GM19025 (cell line): ENCODE measurements around the gene TMEM130.
"Not testable (repeated sequence)": the region's sequence is repeated elsewhere in the genome, so short reads cannot be mapped to it uniquely, and the experiment has no call there.

ENCODE experiments used
- ATAC-seq: cut with Tn5 transposase; IDR thresholded peaks from one replicate; pipeline ENCODE4 v1.9.1; 2021; ENCODE audit warnings: mild to moderate bottlenecking, low read depth, moderate library complexity; ENCODE audit not compliant: unreplicated experiment

Gene TMEM130

GRCh38 chr7:98855610-98856422 lies 14.0 kb downstream of the TMEM130 start:
- no peak for ATAC-seq

GRCh38 chr7:98852826-98853225 lies 17.0 kb downstream of the TMEM130 start:
- ATAC-seq, result no peak

GRCh38 chr7:98848918-98849317 lies 20.9 kb downstream of the TMEM130 start:
- ATAC-seq, result no peak

GRCh38 chr7:98842552-98842951 lies 27.3 kb downstream of the TMEM130 start:
- not testable (repeated sequence) for ATAC-seq

GRCh38 chr7:98841179-98841997 lies 28.4 kb downstream of the TMEM130 start:
- ATAC-seq, result no peak

GRCh38 chr7:98840722-98841121 lies 29.1 kb downstream of the TMEM130 start:
- no peak for ATAC-seq

GRCh38 chr7:98840096-98840495 lies 29.7 kb downstream of the TMEM130 start:
- no peak for ATAC-seq

- ATAC-seq, result no peak
Measured at GRCh38 chr7:98837630-98837972, 32.2 kb downstream of the TMEM130 start.

GRCh38 chr7:98836811-98837629 lies 32.8 kb downstream of the TMEM130 start:
- ATAC-seq, result no peak

- ATAC-seq, result no peak
Measured at GRCh38 chr7:98834949-98835348, 34.9 kb downstream of the TMEM130 start.

GRCh38 chr7:98833022-98833421 lies 36.8 kb downstream of the TMEM130 start:
- no peak for ATAC-seq

- no peak for ATAC-seq
Measured at GRCh38 chr7:98831641-98832221, 38.1 kb downstream of the TMEM130 start.

GRCh38 chr7:98830972-98831548 lies 38.8 kb downstream of the TMEM130 start:
- ATAC-seq, result no peak

- no peak for ATAC-seq
Measured at GRCh38 chr7:98828368-98828767, 41.4 kb downstream of the TMEM130 start.

- ATAC-seq, result no peak
Measured at GRCh38 chr7:98827258-98827657, 42.6 kb downstream of the TMEM130 start.

- ATAC-seq, result no peak
Measured at GRCh38 chr7:98826811-98827231, 43.0 kb downstream of the TMEM130 start.

- no peak for ATAC-seq
Measured at GRCh38 chr7:98826387-98826786, 43.4 kb downstream of the TMEM130 start.

- ATAC-seq, result no peak
Measured at GRCh38 chr7:98823226-98823625, 46.6 kb downstream of the TMEM130 start.

- ATAC-seq, result no peak
Measured at GRCh38 chr7:98821348-98821747, 48.5 kb downstream of the TMEM130 start.
